PC-9 (cell line): Measurements from ENCODE around the gene LMBRD1.

Experiments
- EZH2 ChIP-seq: fragments of 200-600 bp; sonication (generic); IDR thresholded peaks from 2 replicates; pipeline ENCODE4 v1.8.0; 2017; ENCODE audit warnings: antibody characterized with exemption, low read depth
- TF ChIP-seq, protein P1 (sequence below): fragments of 200-600 bp; sonication (generic); conservative IDR thresholded peaks from 2 replicates; pipeline ENCODE4 v1.6.1; 2017; ENCODE audit warnings: mixed run types, antibody characterized with exemption, mild to moderate bottlenecking, moderate library complexity

DNA sequence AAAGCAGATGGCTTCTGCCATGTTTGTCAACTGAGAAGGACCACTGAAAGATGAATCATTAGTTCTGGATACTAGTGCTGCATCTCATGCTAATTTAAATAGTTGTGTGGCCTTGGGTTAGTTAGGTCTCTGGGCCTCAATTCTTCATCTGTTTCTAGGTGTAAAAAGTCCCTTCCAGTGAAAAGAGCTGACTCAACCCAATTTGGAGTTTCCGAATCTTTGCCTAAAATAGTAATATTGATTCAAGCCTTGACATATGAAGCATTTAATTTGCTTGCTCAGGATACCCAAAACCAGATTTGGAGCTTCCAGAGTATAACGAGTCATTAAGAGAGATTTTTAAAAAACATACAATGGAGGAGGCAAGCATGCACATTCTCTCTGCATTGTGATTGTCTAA is 163.9 kb downstream of the LMBRD1 start:
- TF ChIP-seq, protein P1, sequence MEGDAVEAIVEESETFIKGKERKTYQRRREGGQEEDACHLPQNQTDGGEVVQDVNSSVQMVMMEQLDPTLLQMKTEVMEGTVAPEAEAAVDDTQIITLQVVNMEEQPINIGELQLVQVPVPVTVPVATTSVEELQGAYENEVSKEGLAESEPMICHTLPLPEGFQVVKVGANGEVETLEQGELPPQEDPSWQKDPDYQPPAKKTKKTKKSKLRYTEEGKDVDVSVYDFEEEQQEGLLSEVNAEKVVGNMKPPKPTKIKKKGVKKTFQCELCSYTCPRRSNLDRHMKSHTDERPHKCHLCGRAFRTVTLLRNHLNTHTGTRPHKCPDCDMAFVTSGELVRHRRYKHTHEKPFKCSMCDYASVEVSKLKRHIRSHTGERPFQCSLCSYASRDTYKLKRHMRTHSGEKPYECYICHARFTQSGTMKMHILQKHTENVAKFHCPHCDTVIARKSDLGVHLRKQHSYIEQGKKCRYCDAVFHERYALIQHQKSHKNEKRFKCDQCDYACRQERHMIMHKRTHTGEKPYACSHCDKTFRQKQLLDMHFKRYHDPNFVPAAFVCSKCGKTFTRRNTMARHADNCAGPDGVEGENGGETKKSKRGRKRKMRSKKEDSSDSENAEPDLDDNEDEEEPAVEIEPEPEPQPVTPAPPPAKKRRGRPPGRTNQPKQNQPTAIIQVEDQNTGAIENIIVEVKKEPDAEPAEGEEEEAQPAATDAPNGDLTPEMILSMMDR: no peak
- TF ChIP-seq EZH2: no peak
